ENCODE measurements around the gene HNMT.

The HNMT gene

DNA sequence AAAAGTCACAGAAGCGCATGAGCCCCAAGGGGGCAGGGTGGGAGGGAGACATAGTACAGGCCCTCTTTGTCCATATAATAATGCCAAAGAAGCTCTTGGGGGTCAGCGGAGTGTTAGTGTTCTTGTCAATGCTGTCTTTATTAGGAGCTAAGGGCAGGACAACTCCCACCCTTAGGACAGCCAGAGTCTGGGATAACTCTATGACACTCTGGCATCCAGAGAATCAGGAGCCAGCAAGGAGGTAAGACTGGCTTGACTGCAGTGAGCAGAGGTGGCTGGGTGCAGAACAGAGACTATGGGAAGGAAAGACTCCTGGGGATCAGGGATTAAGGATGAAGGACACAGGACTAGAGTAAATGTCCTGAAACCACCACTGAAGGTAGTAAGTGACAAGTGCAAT is 19.0 kb upstream of the HNMT start:
- no peaks in the 10 kb centered on the region for H3K9me3 ChIP-seq (ENCODE audit: severe bottlenecking)
- no peaks in the 10 kb centered on the region for H3K27me3 ChIP-seq (ENCODE audit: insufficient read depth, poor library complexity, severe bottlenecking)
- no peak overlapping the region for H3K27ac ChIP-seq (ENCODE audit: poor library complexity, severe bottlenecking)
- H3K4me3 ChIP-seq (ENCODE audit: severe bottlenecking) = no peak overlapping the region
- ATAC-seq (ENCODE audit: low read depth) (no peak), DNase-seq (ENCODE audit: low spot score) (no peak)
- H3K36me3 ChIP-seq (ENCODE audit: low read depth) = no peaks in the 10 kb centered on the region
- no peaks in the 10 kb centered on the region for H3K4me1 ChIP-seq (ENCODE audit: insufficient read depth, poor library complexity, severe bottlenecking)
- TF ChIP-seq, protein P1, sequence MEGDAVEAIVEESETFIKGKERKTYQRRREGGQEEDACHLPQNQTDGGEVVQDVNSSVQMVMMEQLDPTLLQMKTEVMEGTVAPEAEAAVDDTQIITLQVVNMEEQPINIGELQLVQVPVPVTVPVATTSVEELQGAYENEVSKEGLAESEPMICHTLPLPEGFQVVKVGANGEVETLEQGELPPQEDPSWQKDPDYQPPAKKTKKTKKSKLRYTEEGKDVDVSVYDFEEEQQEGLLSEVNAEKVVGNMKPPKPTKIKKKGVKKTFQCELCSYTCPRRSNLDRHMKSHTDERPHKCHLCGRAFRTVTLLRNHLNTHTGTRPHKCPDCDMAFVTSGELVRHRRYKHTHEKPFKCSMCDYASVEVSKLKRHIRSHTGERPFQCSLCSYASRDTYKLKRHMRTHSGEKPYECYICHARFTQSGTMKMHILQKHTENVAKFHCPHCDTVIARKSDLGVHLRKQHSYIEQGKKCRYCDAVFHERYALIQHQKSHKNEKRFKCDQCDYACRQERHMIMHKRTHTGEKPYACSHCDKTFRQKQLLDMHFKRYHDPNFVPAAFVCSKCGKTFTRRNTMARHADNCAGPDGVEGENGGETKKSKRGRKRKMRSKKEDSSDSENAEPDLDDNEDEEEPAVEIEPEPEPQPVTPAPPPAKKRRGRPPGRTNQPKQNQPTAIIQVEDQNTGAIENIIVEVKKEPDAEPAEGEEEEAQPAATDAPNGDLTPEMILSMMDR (IDR thresholded peaks at IDR 0.05; ENCODE audit: poor library complexity, severe bottlenecking) = no peak

DNA sequence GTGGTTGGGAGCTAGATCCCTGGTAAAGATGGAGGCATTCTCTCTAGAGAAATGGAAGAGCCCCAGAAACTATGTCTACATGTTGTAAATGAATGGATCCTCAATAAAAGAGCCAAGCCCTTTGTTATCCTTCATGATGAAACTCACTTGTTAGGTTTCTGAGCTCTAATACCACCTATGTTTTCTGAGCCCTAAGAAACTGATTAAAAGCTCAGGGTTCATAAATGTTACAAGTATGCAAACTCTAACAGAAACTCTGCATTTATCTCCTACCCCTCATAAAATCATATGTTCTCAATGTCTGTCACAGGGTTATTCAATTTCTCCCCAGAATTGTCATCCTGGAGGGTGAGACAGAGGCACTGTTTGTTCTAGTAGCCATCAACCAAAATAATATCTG is 18.0 kb upstream of the HNMT start:
- no peak overlapping the region for H3K4me3 ChIP-seq (ENCODE audit: severe bottlenecking)
- H3K36me3 ChIP-seq (ENCODE audit: low read depth) = no peaks in the 10 kb centered on the region
- TF ChIP-seq, protein P1 (IDR thresholded peaks at IDR 0.05; ENCODE audit: poor library complexity, severe bottlenecking) = no peak
- H3K27ac ChIP-seq (ENCODE audit: poor library complexity, severe bottlenecking) = no peak overlapping the region
- no peaks in the 10 kb centered on the region for H3K9me3 ChIP-seq (ENCODE audit: severe bottlenecking)
- H3K27me3 ChIP-seq (ENCODE audit: insufficient read depth, poor library complexity, severe bottlenecking) = no peaks in the 10 kb centered on the region
- ATAC-seq (ENCODE audit: low read depth) (no peak), DNase-seq (ENCODE audit: low spot score) (no peak)
- H3K4me1 ChIP-seq (ENCODE audit: insufficient read depth, poor library complexity, severe bottlenecking) = no peaks in the 10 kb centered on the region

DNA sequence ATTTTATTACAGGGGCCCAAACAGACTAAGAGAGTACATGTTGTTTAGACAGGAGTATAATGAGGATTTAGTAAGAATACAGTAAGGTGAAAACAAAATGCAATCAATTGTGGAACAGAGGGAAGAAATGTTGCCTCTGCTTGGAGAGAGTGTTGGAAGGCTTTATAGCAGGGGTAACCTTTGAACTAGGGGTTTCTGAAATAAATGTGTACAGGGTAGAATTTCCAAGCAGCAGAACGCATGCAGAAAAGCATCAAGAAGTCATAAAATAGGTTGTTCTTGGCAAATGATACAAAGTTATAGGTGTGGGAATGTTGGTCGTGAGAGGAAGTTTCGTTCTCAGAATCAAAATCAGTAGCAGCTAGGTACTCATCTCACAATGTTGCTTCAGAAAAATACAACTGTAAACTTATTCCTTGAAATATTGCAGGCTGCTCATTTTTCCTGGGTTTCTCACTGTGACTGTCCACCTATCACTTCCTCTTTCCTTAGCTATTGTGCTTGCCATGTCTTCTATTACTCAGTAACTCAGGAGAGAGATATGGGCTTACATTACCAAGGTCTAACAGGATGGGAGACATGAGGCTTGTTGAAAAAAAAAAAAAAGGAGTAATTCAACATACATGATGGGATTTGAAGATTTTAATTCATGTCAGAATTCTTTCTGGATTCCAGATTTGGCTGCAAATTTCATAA is 17.1 kb upstream of the HNMT start:
- H3K27me3 ChIP-seq (ENCODE audit: insufficient read depth, poor library complexity, severe bottlenecking) = no peaks in the 10 kb centered on the region
- no peaks in the 10 kb centered on the region for H3K4me1 ChIP-seq (ENCODE audit: insufficient read depth, poor library complexity, severe bottlenecking)
- DNase-seq (ENCODE audit: low spot score) (no peak), ATAC-seq (ENCODE audit: low read depth) (no peak)
- TF ChIP-seq, protein P1 (IDR thresholded peaks at IDR 0.05; ENCODE audit: poor library complexity, severe bottlenecking) = no peak
- no peaks in the 10 kb centered on the region for H3K36me3 ChIP-seq (ENCODE audit: low read depth)
- no peak overlapping the region for H3K4me3 ChIP-seq (ENCODE audit: severe bottlenecking)
- H3K9me3 ChIP-seq (ENCODE audit: severe bottlenecking) = no peaks in the 10 kb centered on the region
- H3K27ac ChIP-seq (ENCODE audit: poor library complexity, severe bottlenecking) = no peak overlapping the region

DNA sequence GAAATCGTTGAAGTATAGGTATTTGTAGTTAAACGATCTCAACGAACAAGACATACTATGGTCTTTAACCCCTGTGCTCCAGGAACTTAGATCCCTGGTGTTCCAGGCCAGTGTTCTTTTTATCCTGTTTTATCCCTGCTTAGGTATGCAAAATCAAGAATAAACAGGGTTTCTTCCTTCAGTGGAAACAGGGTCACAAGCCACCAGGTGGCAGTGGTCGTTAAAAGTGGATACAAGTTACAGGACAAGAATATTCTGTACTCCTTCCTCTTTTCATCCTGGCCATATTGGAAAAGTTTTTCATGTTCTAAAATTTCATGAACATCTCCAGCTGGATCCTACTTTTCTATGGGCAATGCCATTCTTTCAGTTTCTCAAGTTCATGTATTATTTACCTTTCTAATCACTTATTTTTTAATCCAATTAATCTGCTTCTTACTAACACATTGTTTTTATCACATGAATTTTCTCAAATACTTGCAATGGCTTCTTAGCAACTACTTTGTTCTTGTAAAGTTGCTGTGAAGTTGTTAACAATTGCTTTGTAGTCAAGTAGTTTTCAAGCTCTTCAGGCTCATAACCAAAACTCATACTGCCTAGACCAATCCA is 16.4 kb upstream of the HNMT start:
- H3K36me3 ChIP-seq (ENCODE audit: low read depth) = no peaks in the 10 kb centered on the region
- ATAC-seq (ENCODE audit: low read depth) (peak; percentile 68), DNase-seq (ENCODE audit: low spot score) (no peak)
- H3K4me1 ChIP-seq (ENCODE audit: insufficient read depth, poor library complexity, severe bottlenecking) = no peaks in the 10 kb centered on the region
- no peaks in the 10 kb centered on the region for H3K9me3 ChIP-seq (ENCODE audit: severe bottlenecking)
- no peak overlapping the region for H3K27ac ChIP-seq (ENCODE audit: poor library complexity, severe bottlenecking)
- H3K4me3 ChIP-seq (ENCODE audit: severe bottlenecking) = no peak overlapping the region
- H3K27me3 ChIP-seq (ENCODE audit: insufficient read depth, poor library complexity, severe bottlenecking) = no peaks in the 10 kb centered on the region
- TF ChIP-seq, protein P1 (IDR thresholded peaks at IDR 0.05; ENCODE audit: poor library complexity, severe bottlenecking) = peak; percentile 67

DNA sequence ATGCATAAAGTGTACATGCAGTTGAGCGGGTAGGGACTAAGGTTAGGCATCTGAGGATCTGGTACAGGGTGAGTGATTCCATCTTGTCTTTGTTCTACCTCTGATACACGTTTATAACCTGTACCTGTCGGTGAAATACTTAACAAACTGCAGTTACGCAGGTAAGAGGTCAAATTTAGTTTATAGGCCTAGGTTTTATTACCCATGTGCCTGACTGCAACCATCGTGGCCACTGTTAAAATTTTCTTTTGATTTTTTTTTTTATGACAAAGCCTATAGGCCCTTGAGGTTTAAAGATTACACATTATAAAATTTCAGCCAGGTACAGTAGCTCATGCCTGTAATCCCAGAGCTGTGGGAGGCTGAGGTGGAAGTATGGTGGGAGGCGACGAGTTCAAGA is 15.4 kb upstream of the HNMT start:
- Histone ChIP-seq H3K27ac (ENCODE audit: poor library complexity, severe bottlenecking) (no peak overlapping the region), H3K9me3 (ENCODE audit: severe bottlenecking) (no peaks in the 10 kb centered on the region), H3K4me1 (ENCODE audit: insufficient read depth, poor library complexity, severe bottlenecking) (peaks cover 4% of the 10 kb centered on the region), H3K27me3 (ENCODE audit: insufficient read depth, poor library complexity, severe bottlenecking) (no peaks in the 10 kb centered on the region), H3K36me3 (ENCODE audit: low read depth) (no peaks in the 10 kb centered on the region), H3K4me3 (ENCODE audit: severe bottlenecking) (no peak overlapping the region)
- ATAC-seq (ENCODE audit: low read depth) = no peak
- TF ChIP-seq, protein P1 (IDR thresholded peaks at IDR 0.05; ENCODE audit: poor library complexity, severe bottlenecking) = no peak
- no peak for DNase-seq (ENCODE audit: low spot score)

All from RWPE2 (cell line).